AG10803 (cell line): ENCODE data around the gene MAP7D1.
"Not testable (repeated sequence)": the region's sequence is repeated elsewhere in the genome, so short reads cannot be mapped to it uniquely, and the experiment has no call there.

ENCODE experiments used
- DNase-seq: peaks from one replicate; pipeline ENCODE4 v3.0.0; 2010; ENCODE audit warnings: low read depth
- H3K4me3 ChIP-seq: 2 replicates; pipeline ENCODE4 v1.5.1; 2011; ENCODE audit warnings: mild to moderate bottlenecking, low read length, control low read depth
- CTCF ChIP-seq: conservative IDR thresholded peaks from 2 replicates; pipeline ENCODE4 v1.5.1; 2011; ENCODE audit warnings: mild to moderate bottlenecking, low read length, control low read depth, inconsistent platforms

The MAP7D1 gene

GRCh38 chr1:36157115-36157903, 1.3 kb downstream of the MAP7D1 start:
- no peak for TF ChIP-seq CTCF
- peak overlapping the region; percentile 91 for H3K4me3 ChIP-seq
- no peak for DNase-seq

GRCh38 chr1:36157973-36158826, 2.2 kb downstream of the MAP7D1 start:
- no peak for DNase-seq
- peak overlapping the region; percentile 91 for H3K4me3 ChIP-seq
- TF ChIP-seq CTCF = no peak

- not testable (repeated sequence) for H3K4me3 ChIP-seq, DNase-seq
Measured at GRCh38 chr1:36158827-36159252, 2.9 kb downstream of the MAP7D1 start.

- no peak for DNase-seq
- H3K4me3 ChIP-seq = no peak overlapping the region; the same call in 1 of the 2 replicates
- no peak for TF ChIP-seq CTCF
Measured at GRCh38 chr1:36159614-36160387, 3.8 kb downstream of the MAP7D1 start.

- peak overlapping the region; percentile 56 for H3K4me3 ChIP-seq
- no peak for DNase-seq
- no peak for TF ChIP-seq CTCF
Measured at GRCh38 chr1:36160388-36160948, 4.5 kb downstream of the MAP7D1 start.

GRCh38 chr1:36160949-36161485, 5.1 kb downstream of the MAP7D1 start:
- peak; percentile 79 for DNase-seq
- TF ChIP-seq CTCF = peak; percentile 46
- H3K4me3 ChIP-seq = peak overlapping the region; percentile 56
